SK-N-SH (cell line): ENCODE data around the gene FAAP20. TPM values are rescaled to one million over a fixed set of nuclear protein-coding genes. Genes with fewer than 3 reads are reported as not detected.

ENCODE experiments used
- CTCF ChIA-PET: fragments of 300-600, 350-600 bp; formaldehyde crosslinking; extraction: SDS; loops from one replicate; lab custom pipeline; 2021; lab: Yijun Ruan, JAX
- POLR2A ChIA-PET: fragments of 350-600 bp; sonication (Branson Sonifier 250); formaldehyde crosslinking; extraction: SDS; loops from one replicate; lab custom pipeline; 2020; ENCODE audit warnings: antibody characterized with exemption, inconsistent platforms; lab: Yijun Ruan, JAX
- DNase-seq: peaks from one replicate; pipeline ENCODE4 v3.0.0; 2012
- H2AFZ ChIP-seq: fragments of 200-600 bp; sonication (generic); 2 replicates; pipeline ENCODE4 v1.8.1; 2016; ENCODE audit warnings: antibody characterized with exemption, mild to moderate bottlenecking, low read depth
- H3F3A ChIP-seq: fragments of 200-600 bp; sonication (generic); replicated peaks from 2 replicates; pipeline ENCODE3; 2016; ENCODE audit warnings: antibody characterized with exemption, mild to moderate bottlenecking; ENCODE audit not compliant: insufficient read depth
- H3K27ac ChIP-seq, 2 experiments: fragments of 200-500 bp in 1 of 2; fragments of 200-600 bp in 1 of 2; sonication (Bioruptor generic) in 1 of 2; sonication (generic), shearing (Covaris generic) in 1 of 2; 2 replicates each; pipeline versions ENCODE4 v1.5.1 to v1.6.1; 2014 to 2016; ENCODE audit warnings: low read depth in 2 of 2, inconsistent platforms in 1 of 2, low read length in 1 of 2, mild to moderate bottlenecking in 1 of 2, mixed read lengths in 1 of 2
- H3K27me3 ChIP-seq: fragments of 200-600 bp; sonication (generic), shearing (Covaris generic); 2 replicates; pipeline ENCODE4 v1.6.1; 2016; ENCODE audit warnings: mixed run types; ENCODE audit not compliant: insufficient read depth
- H3K36me3 ChIP-seq, 2 experiments: fragments of 200-500 bp in 1 of 2; fragments of 200-600 bp in 1 of 2; sonication (Bioruptor generic) in 1 of 2; sonication (generic) in 1 of 2; replicated peaks in 1 of 2; 2 replicates each; pipeline versions ENCODE3 to v1.5.1; 2014 to 2016; ENCODE audit warnings: low read length in 1 of 2, mild to moderate bottlenecking in 1 of 2; ENCODE audit not compliant: insufficient read depth in 2 of 2, control insufficient read depth in 1 of 2
- H3K4me1 ChIP-seq, 2 experiments: fragments of 200-500 bp in 1 of 2; fragments of 200-600 bp in 1 of 2; sonication (Bioruptor generic) in 1 of 2; sonication (generic), shearing (Covaris generic) in 1 of 2; 2 replicates each; pipeline versions ENCODE4 v1.5.1 to v1.6.1; 2014 to 2016; ENCODE audit warnings: low read depth in 1 of 2, low read length in 1 of 2, mixed run types in 1 of 2; ENCODE audit not compliant: insufficient read depth in 2 of 2, control insufficient read depth in 1 of 2
- H3K4me2 ChIP-seq: fragments of 200-600 bp; sonication (generic), shearing (Covaris generic); 2 replicates; pipeline ENCODE4 v1.6.1; 2017; ENCODE audit warnings: mixed run types
- H3K4me3 ChIP-seq, 2 experiments: fragments of 200-500 bp in 1 of 2; fragments of 200-600 bp in 1 of 2; sonication (Bioruptor generic) in 1 of 2; sonication (generic), shearing (Covaris generic) in 1 of 2; 2 replicates each; pipeline versions ENCODE4 v1.5.1 to v1.8.1; 2014 to 2016; ENCODE audit warnings: low read depth in 2 of 2, inconsistent platforms in 1 of 2, low read length in 1 of 2, mild to moderate bottlenecking in 1 of 2, mixed read lengths in 1 of 2, moderate library complexity in 1 of 2
- H3K79me2 ChIP-seq: fragments of 200-600 bp; sonication (generic); 2 replicates; pipeline ENCODE4 v1.8.1; 2017; ENCODE audit warnings: mild to moderate bottlenecking; ENCODE audit not compliant: insufficient read depth
- H3K9ac ChIP-seq: fragments of 200-600 bp; sonication (generic); 2 replicates; pipeline ENCODE4 v1.6.1; 2017; ENCODE audit warnings: mixed run types
- H3K9me2 ChIP-seq: fragments of 200-600 bp; sonication (generic); 2 replicates; pipeline ENCODE4 v1.6.1; 2017; ENCODE audit warnings: mixed run types
- H3K9me3 ChIP-seq: fragments of 200-600 bp; sonication (generic); 2 replicates; pipeline ENCODE4 v1.6.1; 2017; ENCODE audit warnings: mixed run types, mild to moderate bottlenecking, moderate library complexity
- H4K20me1 ChIP-seq: fragments of 200-600 bp; sonication (generic); 2 replicates; pipeline ENCODE4 v1.6.1; 2017; ENCODE audit warnings: mild to moderate bottlenecking, mixed run types; ENCODE audit not compliant: insufficient read depth
- CHD2 ChIP-seq: fragments of 150-350 bp; IDR thresholded peaks from 2 replicates; pipeline ENCODE4 v1.6.1; 2018; ENCODE audit warnings: low read length; ENCODE audit not compliant: partially characterized antibody
- EZH2phosphoT487 ChIP-seq: fragments of 200-600 bp; sonication (generic); IDR thresholded peaks from 2 replicates; pipeline ENCODE4 v1.6.1; 2017; ENCODE audit warnings: low read depth, mixed run types, mild to moderate bottlenecking, antibody characterized with exemption, moderate library complexity, borderline replicate concordance
- FOSL2 ChIP-seq: IDR thresholded peaks from 2 replicates; pipeline ENCODE4 v1.4.0; 2012; ENCODE audit warnings: low read depth, mild to moderate bottlenecking, moderate library complexity, borderline replicate concordance
- FOXJ3 ChIP-seq: sonication (generic); formaldehyde crosslinking; IDR thresholded peaks from 2 replicates; pipeline ENCODE4 v1.5.1; 2020; ENCODE audit warnings: mild to moderate bottlenecking, missing genetic modification reagents
- IRF3 ChIP-seq: fragments of 150-350 bp; IDR thresholded peaks from 2 replicates; pipeline ENCODE4 v1.6.1; 2016; ENCODE audit warnings: mild to moderate bottlenecking, low read depth, low read length
- MEF2A ChIP-seq: IDR thresholded peaks from 2 replicates; pipeline ENCODE4 v1.4.0; 2012; ENCODE audit warnings: low read depth, borderline replicate concordance
- PBX3 ChIP-seq: IDR thresholded peaks from 2 replicates; pipeline ENCODE4; 2012
- RXRA ChIP-seq: IDR thresholded peaks from 2 replicates; pipeline ENCODE4 v1.4.0; 2012; ENCODE audit warnings: low read depth, mild to moderate bottlenecking, borderline replicate concordance
- TAF1 ChIP-seq: IDR thresholded peaks from 2 replicates; pipeline ENCODE4 v1.6.1; 2012; ENCODE audit warnings: low read depth, mild to moderate bottlenecking, low read length, moderate library complexity, borderline replicate concordance
- TCF12 ChIP-seq: IDR thresholded peaks from 2 replicates; pipeline ENCODE4 v1.4.0; 2012
- USF1 ChIP-seq: IDR thresholded peaks from 2 replicates; pipeline ENCODE4 v1.4.0; 2012; ENCODE audit warnings: low read depth, borderline replicate concordance
- USF2 ChIP-seq: fragments of 150-350 bp; IDR thresholded peaks from 2 replicates; pipeline ENCODE4 v1.6.1; 2017; ENCODE audit warnings: antibody characterized with exemption, low read length, low read depth, borderline replicate concordance
- WGBS: methylation state at CpG from one replicate; pipeline ENCODE4 v1.1.6; 2017; ENCODE audit warnings: low lambda C conversion rate; 5-methylcytosine and 5-hydroxymethylcytosine counted together
- polyA plus RNA-seq, 3 experiments: library from polyadenylated mRNA; depleted of rRNA; stranded (reverse); fragments of >200 nt; gene quantifications; 2 replicates each; pipeline ENCODE4 v1.2.3, GENCODE V29; 2012
- TF ChIP-seq, protein P1 (sequence below): IDR thresholded peaks from 2 replicates; pipeline ENCODE4 v1.4.0; 2012; ENCODE audit warnings: low read depth
- TF ChIP-seq, protein P2 (sequence below): IDR thresholded peaks from 2 replicates; pipeline ENCODE4 v1.4.0; 2012; ENCODE audit warnings: low read depth, borderline replicate concordance

The FAAP20 gene
- polyA plus RNA-seq, 1 of the 3 experiments (the other 2 are of a cell fraction): 58.3 TPM

DNA sequence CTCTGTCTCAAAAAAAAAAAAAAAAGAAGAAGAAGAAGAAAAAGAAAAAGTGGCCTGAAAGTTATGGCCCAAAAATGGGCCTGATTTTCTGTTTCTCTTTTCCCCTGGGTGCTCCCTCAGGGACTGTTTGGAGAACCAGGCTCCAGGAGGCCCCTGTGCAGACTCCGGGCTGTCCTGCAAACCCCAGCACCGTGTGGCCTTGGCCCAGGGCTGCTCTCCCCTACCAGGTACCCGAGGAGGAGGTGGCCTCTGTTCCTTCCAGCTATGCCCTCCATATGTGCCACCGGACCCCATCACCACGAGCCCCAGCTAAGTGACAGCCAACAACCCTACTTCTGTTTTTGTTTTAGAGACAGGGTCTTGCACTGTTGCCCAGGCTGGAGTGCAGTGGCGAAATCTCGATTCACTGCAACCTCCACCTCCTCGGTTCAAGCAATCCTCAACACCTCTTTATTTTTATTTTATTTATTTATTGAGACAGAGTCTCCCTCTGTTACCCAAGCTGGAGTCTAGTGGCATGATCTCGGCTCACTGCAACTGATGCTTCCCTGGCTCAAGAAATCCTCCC lies 7.5 kb upstream of the FAAP20 start:
- Histone ChIP-seq H3K9ac (no peak overlapping the region), H3K9me3 (no peaks in the 10 kb centered on the region), H3K27ac (no peak overlapping the region), H3K79me2 (no peaks in the 10 kb centered on the region), H2AFZ (no peak overlapping the region), H3K9me2 (no peaks in the 10 kb centered on the region), H3K4me2 (no peak overlapping the region), H4K20me1 (no peaks in the 10 kb centered on the region), H3K4me1 (peaks cover 5 to 28% of the 10 kb centered on the region in 2 experiments; a peak in 1 of 4 replicates), H3K4me3 (no peak overlapping the region), H3K27me3 (no peaks in the 10 kb centered on the region), H3K36me3 (no peaks in the 10 kb centered on the region), H3F3A (no peaks in the 10 kb centered on the region)
- POLR2A ChIA-PET: no interaction called here
- DNase-seq: no peak
- CTCF ChIA-PET: interaction anchor here (1.1 to 11.4 kb wide), 5 partner anchors 28 to 190 kb away, joined by 3 to 292 read pairs (median 3); partner anchors contain the start of genes MORN1 and RER1
- 74% methylated on average over 8 of the region's 9 CpGs for WGBS
- TF ChIP-seq, protein P1, sequence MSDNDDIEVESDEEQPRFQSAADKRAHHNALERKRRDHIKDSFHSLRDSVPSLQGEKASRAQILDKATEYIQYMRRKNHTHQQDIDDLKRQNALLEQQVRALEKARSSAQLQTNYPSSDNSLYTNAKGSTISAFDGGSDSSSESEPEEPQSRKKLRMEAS: no peak
- TF ChIP-seq PBX3 (no peak), TAF1 (no peak), MEF2A (no peak), USF2 (no peak)

GRCh38 chr1:2201062-2201461 lies 6.5 kb upstream of the FAAP20 start:
- H3F3A ChIP-seq: no peaks in the 10 kb centered on the region
- no peaks in the 10 kb centered on the region for H4K20me1 ChIP-seq
- H3K4me3 ChIP-seq: no peak overlapping the region
- no peaks in the 10 kb centered on the region for H3K27me3 ChIP-seq
- no peaks in the 10 kb centered on the region for H3K9me2 ChIP-seq
- H3K9ac ChIP-seq: no peak overlapping the region
- H2AFZ ChIP-seq: no peak overlapping the region
- ChIA-PET POLR2A (no interaction called here), CTCF (interaction anchor here (1.0 to 11.4 kb wide), 2 partner anchors 114 to 179 kb away, joined by 4 to 292 read pairs; no protein-coding TSS in a partner anchor)
- no peaks in the 10 kb centered on the region for H3K9me3 ChIP-seq
- H3K36me3 ChIP-seq: no peaks in the 10 kb centered on the region
- no peak for DNase-seq
- WGBS: 83% methylated on average over 1 of the region's 14 CpGs
- no peak overlapping the region for H3K27ac ChIP-seq
- peaks cover 5 to 28% of the 10 kb centered on the region in 2 experiments; a peak in 1 of 4 replicates for H3K4me1 ChIP-seq
- H3K4me2 ChIP-seq: no peak overlapping the region
- H3K79me2 ChIP-seq: no peaks in the 10 kb centered on the region
- TF ChIP-seq CHD2 (no peak), FOSL2 (no peak), TCF12 (no peak), EZH2phosphoT487 (no peak), RXRA (no peak), USF1 (no peak), PBX3 (no peak), IRF3 (no peak), FOXJ3 (CRISPR knock-in tag) (no peak)
- TF ChIP-seq, protein P2, sequence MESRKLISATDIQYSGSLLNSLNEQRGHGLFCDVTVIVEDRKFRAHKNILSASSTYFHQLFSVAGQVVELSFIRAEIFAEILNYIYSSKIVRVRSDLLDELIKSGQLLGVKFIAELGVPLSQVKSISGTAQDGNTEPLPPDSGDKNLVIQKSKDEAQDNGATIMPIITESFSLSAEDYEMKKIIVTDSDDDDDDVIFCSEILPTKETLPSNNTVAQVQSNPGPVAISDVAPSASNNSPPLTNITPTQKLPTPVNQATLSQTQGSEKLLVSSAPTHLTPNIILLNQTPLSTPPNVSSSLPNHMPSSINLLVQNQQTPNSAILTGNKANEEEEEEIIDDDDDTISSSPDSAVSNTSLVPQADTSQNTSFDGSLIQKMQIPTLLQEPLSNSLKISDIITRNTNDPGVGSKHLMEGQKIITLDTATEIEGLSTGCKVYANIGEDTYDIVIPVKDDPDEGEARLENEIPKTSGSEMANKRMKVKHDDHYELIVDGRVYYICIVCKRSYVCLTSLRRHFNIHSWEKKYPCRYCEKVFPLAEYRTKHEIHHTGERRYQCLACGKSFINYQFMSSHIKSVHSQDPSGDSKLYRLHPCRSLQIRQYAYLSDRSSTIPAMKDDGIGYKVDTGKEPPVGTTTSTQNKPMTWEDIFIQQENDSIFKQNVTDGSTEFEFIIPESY: no peak
